Fibroblast of lung (primary cell): Measurements from ENCODE around the gene LCN6. TPM values are rescaled to one million over a fixed set of nuclear protein-coding genes. Genes with fewer than 3 reads are reported as not detected.

Experiments
- DNase-seq, 2 donors: peaks; one replicate each; pipeline versions ENCODE4 v3.0.0 to v3.0.0-alpha.2; 2010; ENCODE audit warnings: low read depth in 2 of 2
- H2AFZ ChIP-seq: 2 replicates; pipeline ENCODE4 v1.5.1; 2012; ENCODE audit warnings: low read length, control low read depth, inconsistent platforms
- H3K27ac ChIP-seq: 2 replicates; pipeline ENCODE4 v1.5.1; 2011; ENCODE audit warnings: low read length, control low read depth; ENCODE audit not compliant: insufficient read depth
- H3K27me3 ChIP-seq: 2 replicates; pipeline ENCODE4 v1.5.1; 2011; ENCODE audit warnings: mild to moderate bottlenecking, low read length; ENCODE audit not compliant: control insufficient read depth, insufficient read depth
- H3K36me3 ChIP-seq: 2 replicates; pipeline ENCODE4 v1.5.1; 2011; ENCODE audit warnings: low read length; ENCODE audit not compliant: control insufficient read depth, insufficient read depth
- H3K4me1 ChIP-seq: 2 replicates; pipeline ENCODE4 v1.5.1; 2011; ENCODE audit warnings: low read length; ENCODE audit not compliant: control insufficient read depth, insufficient read depth; ENCODE audit errors: extremely low read depth
- H3K4me2 ChIP-seq: 2 replicates; pipeline ENCODE4 v1.5.1; 2011; ENCODE audit warnings: low read length, control low read depth; ENCODE audit not compliant: insufficient read depth; ENCODE audit errors: extremely low read depth
- H3K4me3 ChIP-seq, 4 experiments: fragments of 200-600 bp in 1 of 4; sonication (generic) in 1 of 4; replicated peaks in 1 of 4; 2 replicates each; pipeline ENCODE4 v1.5.1; 2011 to 2016; ENCODE audit warnings: low read length in 4 of 4, low read depth in 3 of 4, mild to moderate bottlenecking in 3 of 4, control low read depth in 2 of 4, inconsistent platforms in 1 of 4, mixed read lengths in 1 of 4; ENCODE audit not compliant: insufficient read depth in 1 of 4; ENCODE audit errors: control extremely low read depth in 1 of 4
- H3K79me2 ChIP-seq: 2 replicates; pipeline ENCODE4 v1.5.1; 2012; ENCODE audit warnings: mild to moderate bottlenecking, low read length, inconsistent platforms; ENCODE audit not compliant: control insufficient read depth, insufficient read depth
- H3K9ac ChIP-seq: 2 replicates; pipeline ENCODE4 v1.5.1; 2011; ENCODE audit warnings: mild to moderate bottlenecking, low read length, control low read depth; ENCODE audit not compliant: insufficient read depth
- H3K9me3 ChIP-seq: 2 replicates; pipeline ENCODE4 v1.5.1; 2012; ENCODE audit warnings: low read depth, low read length; ENCODE audit not compliant: control insufficient read depth, insufficient read depth
- H4K20me1 ChIP-seq: 2 replicates; pipeline ENCODE4 v1.5.1; 2011; ENCODE audit warnings: low read length; ENCODE audit not compliant: control insufficient read depth, insufficient read depth; ENCODE audit errors: extremely low read depth
- EZH2 ChIP-seq: IDR thresholded peaks from 2 replicates; pipeline ENCODE4 v1.5.1; 2012; ENCODE audit warnings: low read length, control low read depth, mild to moderate bottlenecking; ENCODE audit errors: missing control alignments
- polyA plus RNA-seq, 2 donors: library from polyadenylated mRNA; depleted of rRNA in 1 of 2; stranded (reverse) in 1 of 2; unstranded in 1 of 2; fragments of >200 nt; gene quantifications; 2 replicates each; pipeline ENCODE4 v1.2.1, GENCODE V29; 2011 to 2012; ENCODE audit warnings: missing spikeins in 1 of 2
- total RNA-seq: library from RNA; depleted of rRNA; stranded (reverse); fragments of >200 nt; gene quantifications from 2 replicates; pipeline ENCODE4 v1.2.1, GENCODE V29; 2014
- TF ChIP-seq, protein P1 (sequence below), 2 donors: IDR thresholded peaks in 1 of 2; conservative IDR thresholded peaks in 1 of 2; 1 replicate in 1 of 2; 2 replicates in 1 of 2; pipeline ENCODE4 v1.5.1; 2011 to 2012; ENCODE audit warnings: low read length in 2 of 2, control low read depth in 1 of 2, inconsistent platforms in 1 of 2, low read depth in 1 of 2, mild to moderate bottlenecking in 1 of 2

Gene LCN6
- total and polyA plus RNA-seq, 2 donors (not counting 1 experiment from before 2014, with no cell fraction given): not detected

DNA sequence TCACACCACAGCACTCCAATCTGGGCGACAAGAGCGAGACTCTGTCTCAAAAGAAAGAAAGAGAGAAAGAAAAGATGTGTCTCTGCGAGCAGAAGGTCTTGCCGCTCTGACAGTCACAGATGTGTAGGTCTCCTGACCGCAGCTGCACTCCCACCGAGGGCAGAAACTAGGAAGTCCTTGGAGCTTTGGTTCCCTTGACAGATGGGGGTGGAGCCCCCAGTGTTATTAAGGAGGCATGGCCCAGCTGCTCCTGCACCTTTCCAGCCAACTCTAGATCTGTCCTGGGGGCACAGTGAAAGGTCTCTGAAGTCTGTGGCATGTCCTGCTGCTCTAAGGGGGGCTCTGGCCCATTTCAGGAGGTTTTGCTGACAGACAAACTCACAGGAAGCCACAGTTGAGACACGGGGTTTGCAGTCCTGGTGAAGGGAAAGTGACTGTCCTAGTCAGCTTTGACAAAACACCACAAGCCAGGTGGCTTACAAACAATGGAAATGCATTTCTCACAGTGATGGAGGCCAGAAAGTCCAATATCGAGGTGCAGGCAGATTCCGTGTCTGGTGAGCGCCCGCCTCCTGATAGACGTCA is 45.0 kb downstream of the LCN6 start:
- Histone ChIP-seq H3K27ac (no peak overlapping the region), H3K27me3 (peaks cover 10% of the 10 kb centered on the region), H3K36me3 (no peaks in the 10 kb centered on the region), H3K9me3 (no peaks in the 10 kb centered on the region), H3K9ac (no peak overlapping the region), H3K79me2 (no peaks in the 10 kb centered on the region), H3K4me1 (no peaks in the 10 kb centered on the region), H3K4me2 (no peak overlapping the region), H3K4me3 (no peak overlapping the region), H2AFZ (no peak overlapping the region), H4K20me1 (no peaks in the 10 kb centered on the region)
- no peak for TF ChIP-seq EZH2
- TF ChIP-seq, protein P1, sequence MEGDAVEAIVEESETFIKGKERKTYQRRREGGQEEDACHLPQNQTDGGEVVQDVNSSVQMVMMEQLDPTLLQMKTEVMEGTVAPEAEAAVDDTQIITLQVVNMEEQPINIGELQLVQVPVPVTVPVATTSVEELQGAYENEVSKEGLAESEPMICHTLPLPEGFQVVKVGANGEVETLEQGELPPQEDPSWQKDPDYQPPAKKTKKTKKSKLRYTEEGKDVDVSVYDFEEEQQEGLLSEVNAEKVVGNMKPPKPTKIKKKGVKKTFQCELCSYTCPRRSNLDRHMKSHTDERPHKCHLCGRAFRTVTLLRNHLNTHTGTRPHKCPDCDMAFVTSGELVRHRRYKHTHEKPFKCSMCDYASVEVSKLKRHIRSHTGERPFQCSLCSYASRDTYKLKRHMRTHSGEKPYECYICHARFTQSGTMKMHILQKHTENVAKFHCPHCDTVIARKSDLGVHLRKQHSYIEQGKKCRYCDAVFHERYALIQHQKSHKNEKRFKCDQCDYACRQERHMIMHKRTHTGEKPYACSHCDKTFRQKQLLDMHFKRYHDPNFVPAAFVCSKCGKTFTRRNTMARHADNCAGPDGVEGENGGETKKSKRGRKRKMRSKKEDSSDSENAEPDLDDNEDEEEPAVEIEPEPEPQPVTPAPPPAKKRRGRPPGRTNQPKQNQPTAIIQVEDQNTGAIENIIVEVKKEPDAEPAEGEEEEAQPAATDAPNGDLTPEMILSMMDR (conservative IDR thresholded peaks at IDR 0.05 in 1 of 2, IDR thresholded peaks at IDR 0.05 in 1 of 2; ENCODE audit: low read depth in 1 of 2, low read length in 2 of 2): no peak
- no peak for DNase-seq

GRCh38 chr9:136701668-136702053 is 46.7 kb downstream of the LCN6 start:
- no peak overlapping the region for H3K9ac ChIP-seq
- H2AFZ ChIP-seq: no peak overlapping the region
- H4K20me1 ChIP-seq: no peaks in the 10 kb centered on the region
- TF ChIP-seq, protein P1 (conservative IDR thresholded peaks at IDR 0.05 in 1 of 2, IDR thresholded peaks at IDR 0.05 in 1 of 2; ENCODE audit: low read depth in 1 of 2, low read length in 2 of 2): no peak
- TF ChIP-seq EZH2: no peak
- no peaks in the 10 kb centered on the region for H3K4me1 ChIP-seq
- H3K4me3 ChIP-seq: no peak overlapping the region
- peaks cover 10% of the 10 kb centered on the region for H3K27me3 ChIP-seq
- no peak overlapping the region for H3K4me2 ChIP-seq
- H3K79me2 ChIP-seq: no peaks in the 10 kb centered on the region
- H3K36me3 ChIP-seq: no peaks in the 10 kb centered on the region
- H3K9me3 ChIP-seq: no peaks in the 10 kb centered on the region
- no peak for DNase-seq
- H3K27ac ChIP-seq: no peak overlapping the region

- TF ChIP-seq, protein P1 (conservative IDR thresholded peaks at IDR 0.05 in 1 of 2, IDR thresholded peaks at IDR 0.05 in 1 of 2; ENCODE audit: low read depth in 1 of 2, low read length in 2 of 2): no peak
- H3K4me3 ChIP-seq: no peak overlapping the region
- no peak overlapping the region for H3K4me2 ChIP-seq
- H3K4me1 ChIP-seq: no peaks in the 10 kb centered on the region
- H3K79me2 ChIP-seq: no peaks in the 10 kb centered on the region
- H3K9ac ChIP-seq: no peak overlapping the region
- H4K20me1 ChIP-seq: no peaks in the 10 kb centered on the region
- no peaks in the 10 kb centered on the region for H3K9me3 ChIP-seq
- H2AFZ ChIP-seq: no peak overlapping the region
- no peak for DNase-seq
- no peaks in the 10 kb centered on the region for H3K36me3 ChIP-seq
- no peak overlapping the region for H3K27ac ChIP-seq
- peaks cover 10% of the 10 kb centered on the region for H3K27me3 ChIP-seq
Measured at GRCh38 chr9:136700959-136701667, 47.2 kb downstream of the LCN6 start.
